GM12878 (cell line): ENCODE data around the gene CSAD.

ENCODE experiments used
- CBFB ChIP-seq: IDR thresholded peaks from 2 replicates; pipeline ENCODE4 v1.6.1; 2016; ENCODE audit warnings: antibody characterized with exemption, low read depth
- HDGF ChIP-seq: fragments of 450-650 bp; IDR thresholded peaks from 2 replicates; pipeline ENCODE4 v1.6.1; 2016; ENCODE audit warnings: antibody characterized with exemption
- POLR2A ChIP-seq: IDR thresholded peaks from 2 replicates; pipeline ENCODE4 v1.6.1; 2011; ENCODE audit warnings: low read depth, mild to moderate bottlenecking, low read length
- POLR2AphosphoS5 ChIP-seq: IDR thresholded peaks from 2 replicates; pipeline ENCODE4 v1.6.1; 2011; ENCODE audit warnings: mild to moderate bottlenecking, low read length, inconsistent platforms

- TF ChIP-seq POLR2AphosphoS5: no peak
- TF ChIP-seq POLR2A: no peak
- TF ChIP-seq HDGF: peak; percentile 71
- TF ChIP-seq CBFB: peak; percentile 88
These were observed 19.9 kb upstream of the CSAD start for GRCh38 chr12:53200458-53201176.
